ENCODE measurements around the gene CHRNE.

DNA sequence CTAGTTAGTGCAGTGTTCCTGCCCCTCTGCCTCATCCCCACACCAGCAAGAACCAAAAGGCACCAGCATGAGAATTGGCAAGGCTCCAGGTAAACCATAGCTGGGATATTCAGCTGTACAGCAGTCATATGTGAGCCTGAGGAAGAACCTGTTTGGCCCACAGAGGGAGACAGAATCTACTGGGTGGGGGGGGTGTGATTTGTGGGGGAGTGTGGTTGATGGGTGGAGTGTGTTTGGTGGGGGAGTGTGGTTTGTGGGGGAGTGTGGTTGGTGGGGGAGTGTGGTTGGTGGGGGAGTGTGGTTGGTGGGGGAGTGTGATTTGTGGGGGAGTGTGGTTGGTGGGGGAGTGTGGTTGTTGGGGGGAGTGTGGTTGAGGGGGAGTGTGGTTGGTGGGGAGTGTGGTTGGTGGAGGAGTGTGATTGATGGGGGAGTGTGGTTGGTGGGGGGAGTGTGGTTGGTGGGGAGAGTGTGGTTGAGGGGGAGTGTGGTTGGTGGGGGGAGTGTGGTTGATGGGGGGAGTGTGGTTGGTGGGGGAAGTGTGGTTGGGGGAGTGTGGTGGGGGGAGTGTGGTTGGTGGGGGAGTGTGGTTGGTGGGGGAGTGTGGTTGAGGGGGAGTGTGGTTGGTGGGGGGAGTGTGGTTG, 50.2 kb downstream of the CHRNE start:
- TF ChIP-seq, protein P1, sequence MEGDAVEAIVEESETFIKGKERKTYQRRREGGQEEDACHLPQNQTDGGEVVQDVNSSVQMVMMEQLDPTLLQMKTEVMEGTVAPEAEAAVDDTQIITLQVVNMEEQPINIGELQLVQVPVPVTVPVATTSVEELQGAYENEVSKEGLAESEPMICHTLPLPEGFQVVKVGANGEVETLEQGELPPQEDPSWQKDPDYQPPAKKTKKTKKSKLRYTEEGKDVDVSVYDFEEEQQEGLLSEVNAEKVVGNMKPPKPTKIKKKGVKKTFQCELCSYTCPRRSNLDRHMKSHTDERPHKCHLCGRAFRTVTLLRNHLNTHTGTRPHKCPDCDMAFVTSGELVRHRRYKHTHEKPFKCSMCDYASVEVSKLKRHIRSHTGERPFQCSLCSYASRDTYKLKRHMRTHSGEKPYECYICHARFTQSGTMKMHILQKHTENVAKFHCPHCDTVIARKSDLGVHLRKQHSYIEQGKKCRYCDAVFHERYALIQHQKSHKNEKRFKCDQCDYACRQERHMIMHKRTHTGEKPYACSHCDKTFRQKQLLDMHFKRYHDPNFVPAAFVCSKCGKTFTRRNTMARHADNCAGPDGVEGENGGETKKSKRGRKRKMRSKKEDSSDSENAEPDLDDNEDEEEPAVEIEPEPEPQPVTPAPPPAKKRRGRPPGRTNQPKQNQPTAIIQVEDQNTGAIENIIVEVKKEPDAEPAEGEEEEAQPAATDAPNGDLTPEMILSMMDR (conservative IDR thresholded peaks at IDR 0.05; ENCODE audit: low read length): no peak
- TF ChIP-seq EZH2phosphoT487 (IDR thresholded peaks at IDR 0.05; ENCODE audit: borderline replicate concordance): no peak
